Measurements from ENCODE around the gene OGDH.

OGDH gene

DNA sequence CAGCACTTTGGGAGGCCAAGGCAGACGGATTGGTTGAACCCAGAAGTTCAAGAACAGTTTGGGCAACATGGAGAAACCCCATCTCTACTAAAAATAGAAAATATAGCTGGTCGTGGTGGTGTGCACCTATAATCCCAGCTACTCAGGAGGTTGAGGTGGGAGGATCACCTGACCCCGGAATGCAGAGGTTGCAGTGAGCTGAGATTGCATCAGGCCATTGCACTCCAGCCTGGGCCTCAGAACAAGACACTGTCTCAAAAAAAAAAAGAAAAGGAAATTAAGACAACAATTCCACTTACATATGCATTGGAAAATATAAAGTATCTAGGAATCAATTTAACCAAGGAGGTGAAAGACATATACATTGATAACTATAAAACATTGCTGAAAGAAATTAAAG lies 7.2 kb upstream of the OGDH start:
- TF ChIP-seq GATA3 (IDR thresholded peaks at IDR 0.05; ENCODE audit: low read depth, low read length): no peak
- no peak for TF ChIP-seq GATA2 (IDR thresholded peaks at IDR 0.05; ENCODE audit: low read depth, low read length)

DNA sequence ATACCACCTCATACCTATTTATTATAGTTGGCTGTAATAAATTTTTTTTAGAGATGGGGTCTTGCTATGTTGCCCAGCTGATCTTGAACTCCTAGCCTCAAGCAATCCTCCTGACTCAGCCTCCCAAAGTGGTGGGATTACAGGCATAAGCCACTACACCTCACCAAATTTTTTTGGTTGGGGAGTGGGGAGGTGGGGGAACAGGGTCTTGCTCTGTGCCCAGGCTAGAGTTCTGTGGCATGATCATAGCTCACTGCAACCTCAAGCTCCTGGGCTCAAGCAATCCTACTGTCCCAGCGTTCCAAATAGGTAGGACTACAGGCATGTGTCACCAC lies 3.9 kb upstream of the OGDH start:
- TF ChIP-seq GATA2 (IDR thresholded peaks at IDR 0.05; ENCODE audit: low read depth, low read length): no peak
- no peak for TF ChIP-seq GATA3 (IDR thresholded peaks at IDR 0.05; ENCODE audit: low read depth, low read length)

DNA sequence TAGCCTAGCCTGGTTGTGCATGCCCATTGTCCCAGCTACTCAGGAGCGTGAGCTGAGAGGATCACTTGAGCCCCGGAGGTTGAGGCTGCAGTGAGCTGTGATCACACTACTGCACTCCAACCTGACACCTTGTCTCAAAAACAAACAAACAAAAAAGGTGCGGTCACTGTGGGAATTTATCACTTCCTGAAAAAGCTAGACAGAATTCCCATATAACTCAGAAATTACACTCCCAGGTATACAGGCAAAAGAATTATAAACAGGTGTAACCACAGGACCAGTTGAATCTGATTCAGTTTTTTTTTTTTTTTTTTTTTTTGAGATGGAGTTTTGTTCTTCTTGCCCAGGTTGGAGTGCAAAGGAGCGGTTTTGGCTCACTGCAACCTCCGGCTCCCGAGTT lies 3.2 kb upstream of the OGDH start:
- TF ChIP-seq GATA3 (IDR thresholded peaks at IDR 0.05; ENCODE audit: low read depth, low read length) (no peak), GATA2 (IDR thresholded peaks at IDR 0.05; ENCODE audit: low read depth, low read length) (no peak)

DNA sequence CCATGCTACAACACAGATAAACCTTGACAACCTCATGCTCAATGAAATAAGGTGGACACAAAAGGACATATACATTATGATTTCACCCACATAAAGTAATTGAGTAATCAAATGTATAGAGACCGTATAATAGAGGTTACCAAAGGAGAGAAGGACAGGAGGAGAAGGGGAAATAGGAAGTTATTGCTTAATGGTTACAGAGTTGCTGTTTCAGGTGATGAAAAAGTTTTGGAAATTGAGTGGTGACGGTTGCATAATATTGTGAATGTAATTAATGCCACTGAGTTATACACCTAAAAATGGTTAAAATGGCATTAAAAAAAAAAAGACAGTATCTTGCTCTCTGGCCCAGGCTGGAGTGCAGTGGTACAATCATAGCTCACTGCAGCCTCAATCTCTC lies 1.5 kb upstream of the OGDH start:
- TF ChIP-seq GATA2 (IDR thresholded peaks at IDR 0.05; ENCODE audit: low read depth, low read length): no peak
- no peak for TF ChIP-seq GATA3 (IDR thresholded peaks at IDR 0.05; ENCODE audit: low read depth, low read length)

DNA sequence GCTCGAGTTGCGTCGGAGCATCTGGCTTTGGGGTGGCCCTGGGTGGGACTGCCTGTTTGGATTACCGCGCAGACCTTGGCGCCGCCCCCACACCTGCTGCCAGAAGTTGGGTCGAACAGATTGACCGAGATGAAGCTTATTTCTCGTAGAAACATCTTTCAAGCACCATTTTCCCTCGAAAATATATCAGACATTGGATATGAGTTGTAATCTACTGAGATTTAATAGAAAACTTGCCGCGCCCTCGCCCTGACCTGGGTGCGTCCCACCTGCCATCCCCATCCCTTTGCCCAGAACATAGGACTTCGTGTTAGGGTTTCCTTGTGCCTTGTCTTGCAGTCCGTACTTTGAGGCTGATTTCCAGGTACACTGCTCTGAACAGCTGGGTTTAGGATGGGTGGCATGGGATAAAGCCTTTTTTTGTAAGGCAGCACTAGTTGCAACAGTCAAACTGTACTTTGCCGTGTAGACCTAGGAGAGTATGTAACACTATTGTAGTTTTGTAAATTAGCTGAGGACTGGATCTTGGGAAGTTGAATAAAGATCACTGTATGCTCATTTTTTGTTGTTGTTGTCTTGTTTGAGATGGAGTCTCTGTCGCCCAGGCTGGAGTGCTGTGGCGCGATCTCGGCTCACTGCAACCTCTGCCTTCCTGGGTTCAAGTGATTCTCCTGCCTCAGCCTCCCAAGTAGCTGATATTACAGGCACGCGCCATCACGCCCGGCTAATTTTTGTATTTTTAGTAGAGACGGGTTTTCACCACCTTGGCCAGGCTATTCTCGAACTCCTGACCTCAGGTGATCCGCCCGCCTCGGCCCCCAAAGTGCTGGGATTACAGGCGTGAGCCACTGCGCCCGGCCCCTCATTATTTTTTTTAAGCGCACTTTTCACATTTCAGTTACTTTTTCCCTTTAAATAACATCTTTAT lies 978 bp downstream of the OGDH start:
- no peak for TF ChIP-seq GATA3 (IDR thresholded peaks at IDR 0.05; ENCODE audit: low read depth, low read length)
- TF ChIP-seq GATA2 (IDR thresholded peaks at IDR 0.05; ENCODE audit: low read depth, low read length): no peak

DNA sequence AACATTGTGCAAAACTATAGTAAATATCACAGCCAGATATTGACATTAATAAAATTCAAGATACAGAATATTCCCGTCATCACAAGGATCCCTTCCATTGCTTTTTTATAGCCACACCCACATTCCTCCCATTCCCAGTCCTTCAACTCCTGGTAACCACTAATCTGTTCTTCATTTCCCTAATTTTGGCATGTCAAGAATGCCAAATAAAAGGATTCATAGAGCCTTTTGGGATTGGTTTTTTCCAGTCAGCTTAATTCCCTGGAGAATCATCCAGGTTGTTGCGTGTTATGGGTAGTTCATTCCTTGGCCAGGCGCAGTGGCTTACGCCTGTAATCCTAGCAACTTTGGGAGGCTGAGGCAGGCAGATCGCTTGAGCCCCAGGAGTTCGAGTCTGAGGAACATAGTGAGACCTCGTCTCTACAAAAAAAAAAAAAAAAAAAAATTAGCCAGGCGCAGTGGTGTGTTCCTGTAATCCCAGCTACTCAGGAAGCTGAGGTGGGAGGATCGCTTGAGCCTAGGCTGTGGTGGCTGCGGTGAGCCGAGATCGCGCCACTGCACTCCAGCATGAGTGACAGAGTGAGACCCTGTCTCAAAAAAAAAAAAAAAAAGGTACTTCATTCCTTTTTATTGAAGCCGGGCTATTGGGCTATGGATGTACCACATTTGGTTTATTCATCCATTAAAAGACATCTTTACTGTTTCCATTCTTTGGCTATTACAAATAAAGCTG lies 2.7 kb downstream of the OGDH start:
- no peak for TF ChIP-seq GATA3 (IDR thresholded peaks at IDR 0.05; ENCODE audit: low read depth, low read length)
- TF ChIP-seq GATA2 (IDR thresholded peaks at IDR 0.05; ENCODE audit: low read depth, low read length): no peak

DNA sequence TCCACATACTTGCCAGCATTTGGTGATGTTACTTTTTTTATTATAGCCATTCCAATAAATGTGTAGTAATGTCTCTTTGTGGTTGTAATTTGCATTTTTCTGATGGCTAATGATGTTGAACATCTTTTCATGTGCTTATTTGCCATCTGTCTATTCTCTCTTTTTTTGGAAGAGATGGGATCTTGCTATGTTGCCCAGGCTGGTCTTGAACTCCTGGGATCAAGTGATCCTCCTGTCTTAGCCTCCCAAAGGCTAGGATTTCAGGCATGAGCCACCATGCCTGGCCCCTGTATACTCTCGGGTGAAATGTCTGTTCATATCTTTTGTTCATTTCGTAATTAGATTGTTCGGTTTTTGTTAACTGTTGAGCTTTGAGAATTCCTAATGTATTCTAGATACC lies 3.4 kb downstream of the OGDH start:
- TF ChIP-seq GATA3 (IDR thresholded peaks at IDR 0.05; ENCODE audit: low read depth, low read length): no peak
- no peak for TF ChIP-seq GATA2 (IDR thresholded peaks at IDR 0.05; ENCODE audit: low read depth, low read length)

DNA sequence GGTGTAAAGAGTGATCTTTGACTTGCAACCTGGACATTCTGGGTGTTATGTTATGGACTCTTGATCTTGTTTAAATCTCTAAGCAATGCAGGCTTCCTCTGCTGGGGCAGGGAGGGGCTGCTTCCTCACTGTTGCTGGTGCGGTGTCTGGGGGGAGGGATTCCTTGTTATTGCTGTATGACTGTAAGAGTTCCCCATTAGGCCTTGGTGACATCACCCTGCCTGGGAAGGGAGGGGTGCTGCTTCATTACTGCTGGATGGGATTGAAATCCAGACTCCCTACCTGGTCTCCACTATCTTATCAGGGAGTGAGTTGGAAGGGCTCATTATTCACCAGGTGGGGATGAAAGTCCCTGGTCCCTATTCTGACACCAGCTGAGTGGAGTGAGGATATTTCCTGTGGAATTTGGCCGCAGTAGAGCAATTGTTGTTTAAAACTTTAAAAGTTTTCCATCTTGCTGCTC lies 8.8 kb downstream of the OGDH start:
- TF ChIP-seq GATA2 (IDR thresholded peaks at IDR 0.05; ENCODE audit: low read depth, low read length): no peak
- no peak for TF ChIP-seq GATA3 (IDR thresholded peaks at IDR 0.05; ENCODE audit: low read depth, low read length)

DNA sequence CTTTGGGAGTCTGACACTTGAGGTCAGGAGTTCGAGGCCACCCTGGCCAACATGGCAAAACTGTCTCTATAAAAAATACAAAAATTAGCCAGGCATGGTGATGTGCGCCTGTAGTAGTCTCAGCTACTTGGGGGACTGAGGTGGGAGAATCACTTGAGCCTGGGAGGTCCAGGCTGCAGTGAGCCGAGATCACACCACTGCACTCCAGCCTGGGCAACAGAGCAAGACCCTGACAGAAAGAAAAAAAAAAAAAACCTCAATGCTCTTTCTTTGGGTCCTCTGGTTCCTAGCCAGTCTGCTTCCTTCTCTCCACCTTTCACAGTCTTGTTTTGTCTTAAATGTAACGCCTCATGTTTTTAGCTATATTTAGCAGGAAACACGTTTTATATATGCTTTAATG lies 9.4 kb downstream of the OGDH start:
- TF ChIP-seq GATA2 (IDR thresholded peaks at IDR 0.05; ENCODE audit: low read depth, low read length) (no peak), GATA3 (IDR thresholded peaks at IDR 0.05; ENCODE audit: low read depth, low read length) (no peak)

DNA sequence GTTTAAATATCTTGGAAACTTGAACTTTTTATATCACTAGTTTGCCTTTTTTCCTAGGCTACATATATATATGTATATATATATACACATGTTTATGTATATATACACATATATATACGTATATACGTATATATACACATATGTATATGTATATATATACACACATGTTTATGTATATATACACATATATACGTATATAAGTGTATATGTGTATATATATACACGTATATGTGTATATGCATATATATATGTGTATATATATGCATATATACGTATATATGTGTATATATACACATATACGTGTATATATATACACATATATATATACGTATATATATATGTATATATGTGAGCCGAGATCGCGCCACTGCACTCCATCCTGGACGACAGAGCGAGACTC lies 10.1 kb downstream of the OGDH start:
- TF ChIP-seq GATA2 (IDR thresholded peaks at IDR 0.05; ENCODE audit: low read depth, low read length) (no peak), GATA3 (IDR thresholded peaks at IDR 0.05; ENCODE audit: low read depth, low read length) (no peak)

DNA sequence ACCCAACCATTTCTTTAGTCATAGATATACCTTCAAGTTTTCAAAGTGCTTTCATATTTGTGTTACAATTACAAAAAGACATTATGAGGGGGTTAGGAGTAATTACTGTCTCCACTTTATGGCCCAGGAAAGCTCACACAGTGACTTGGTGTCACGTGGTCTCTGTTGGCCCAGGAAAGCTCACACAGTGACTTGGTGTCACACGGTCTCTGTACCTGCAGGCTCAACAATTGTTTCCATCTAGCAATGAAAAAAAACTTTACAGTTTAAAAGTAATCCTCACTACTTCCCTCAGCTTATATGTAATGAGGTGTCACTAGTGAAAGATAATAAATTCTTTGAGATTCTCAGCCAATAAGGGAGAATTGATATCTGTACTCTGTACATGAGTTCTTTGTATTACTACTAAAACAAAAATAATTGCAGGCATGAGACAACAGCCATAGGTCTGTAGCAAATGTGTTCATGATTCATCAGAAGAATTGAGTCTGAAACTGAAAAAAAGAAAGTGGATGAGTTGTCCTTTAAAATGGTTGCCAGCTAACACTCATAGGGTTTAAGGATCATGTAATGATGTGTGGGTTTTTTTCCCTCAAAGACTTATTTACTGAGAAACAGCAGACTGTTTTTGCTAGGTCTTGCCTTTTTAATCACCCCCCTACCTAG lies 10.9 kb downstream of the OGDH start:
- TF ChIP-seq GATA3 (IDR thresholded peaks at IDR 0.05; ENCODE audit: low read depth, low read length) (no peak), GATA2 (IDR thresholded peaks at IDR 0.05; ENCODE audit: low read depth, low read length) (no peak)

DNA sequence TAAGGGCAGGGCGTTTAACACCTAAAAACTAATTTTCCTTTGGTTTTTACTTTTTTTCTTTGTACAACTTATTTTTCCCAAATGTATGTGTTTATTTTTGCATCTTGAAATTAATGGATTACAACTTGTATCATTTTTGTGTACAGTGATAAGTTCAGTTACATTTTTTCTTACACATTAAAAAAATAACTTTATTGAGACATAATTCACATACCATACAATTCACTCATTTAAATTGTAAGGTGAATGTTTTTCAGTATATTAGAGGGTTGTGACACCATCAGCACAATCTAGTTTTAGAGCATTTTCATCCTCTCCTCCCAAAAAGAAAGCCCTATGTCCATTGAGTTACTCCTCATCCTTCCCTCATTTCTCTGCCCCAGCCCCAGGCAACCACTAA lies 11.6 kb downstream of the OGDH start:
- no peak for TF ChIP-seq GATA2 (IDR thresholded peaks at IDR 0.05; ENCODE audit: low read depth, low read length)
- no peak for TF ChIP-seq GATA3 (IDR thresholded peaks at IDR 0.05; ENCODE audit: low read depth, low read length)

DNA sequence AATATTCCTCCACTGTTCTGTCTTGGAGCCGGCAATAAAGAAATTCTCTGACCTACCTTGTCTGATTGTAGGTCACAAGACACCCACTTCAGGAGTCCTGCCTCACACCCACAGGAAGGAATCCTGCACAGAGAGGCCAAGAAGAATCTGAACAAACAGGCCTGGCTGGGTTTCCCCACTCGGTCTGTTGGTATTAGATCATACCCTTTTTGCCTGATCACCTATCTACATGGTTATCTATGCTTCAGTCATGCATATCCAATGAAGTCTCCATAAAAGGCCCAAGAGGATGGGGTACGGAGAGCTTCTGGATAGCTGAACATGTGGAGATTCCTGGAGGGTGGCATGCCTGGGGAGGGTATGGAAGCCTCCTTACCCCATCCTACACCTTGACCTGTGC lies 12.3 kb downstream of the OGDH start:
- no peak for TF ChIP-seq GATA3 (IDR thresholded peaks at IDR 0.05; ENCODE audit: low read depth, low read length)
- no peak for TF ChIP-seq GATA2 (IDR thresholded peaks at IDR 0.05; ENCODE audit: low read depth, low read length)

DNA sequence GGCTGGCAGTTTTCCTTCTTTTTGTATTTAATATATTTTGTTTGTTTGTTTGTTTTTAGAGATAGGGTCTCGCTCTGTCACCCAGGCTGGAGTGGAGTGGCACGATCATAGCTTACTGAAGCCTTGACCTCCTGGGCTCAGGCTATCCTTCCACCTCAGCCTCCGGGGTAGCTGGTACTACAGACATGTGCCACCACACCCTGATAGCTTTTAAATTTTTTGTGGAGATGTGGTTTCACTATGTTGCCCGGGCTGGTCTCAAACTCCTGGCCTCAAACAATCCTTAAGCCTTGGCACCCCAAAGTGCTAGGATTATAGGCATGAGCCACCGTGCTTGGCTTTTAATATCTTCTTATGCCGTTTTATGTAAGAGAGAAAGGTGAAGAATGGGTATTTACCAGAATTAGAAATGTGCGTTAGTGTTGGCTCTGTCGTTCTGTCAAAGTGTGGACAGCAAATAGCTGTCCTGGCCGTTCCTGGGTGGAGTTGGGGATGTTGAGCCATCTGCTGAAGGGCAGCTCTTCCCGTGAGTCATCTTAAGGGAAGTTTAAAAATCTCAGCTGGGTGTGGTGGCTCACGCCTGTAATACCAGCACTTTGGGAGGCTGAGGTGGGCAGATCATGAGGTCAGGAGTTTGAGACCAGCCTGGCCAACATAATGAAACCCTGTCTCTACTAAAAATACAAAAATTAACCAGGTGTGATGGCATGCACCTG lies 14.8 kb downstream of the OGDH start:
- TF ChIP-seq GATA2 (IDR thresholded peaks at IDR 0.05; ENCODE audit: low read depth, low read length): no peak
- TF ChIP-seq GATA3 (IDR thresholded peaks at IDR 0.05; ENCODE audit: low read depth, low read length): no peak
